Sigmoid colon (tissue), 7 donors: Measurements from ENCODE around the gene SLITRK3. TPM values are rescaled to one million over a fixed set of nuclear protein-coding genes. Genes with fewer than 3 reads are reported as not detected.

Experiments used
- DNase-seq: peaks from one replicate; pipeline ENCODE4 v3.0.0-alpha.2; 2019
- H3K27ac ChIP-seq, 4 donors: fragments of 200-600 bp; sonication (generic); one replicate each; pipeline ENCODE4 v1.5.1; 2016 to 2019; ENCODE audit warnings: mild to moderate bottlenecking in 1 of 4
- H3K27me3 ChIP-seq, 3 donors: fragments of 200-600 bp; sonication (generic); one replicate each; pipeline ENCODE4 v1.5.1; 2019; ENCODE audit warnings: mild to moderate bottlenecking in 1 of 3
- H3K36me3 ChIP-seq, 4 donors: fragments of 200-600 bp; sonication (generic); one replicate each; pipeline ENCODE4 v1.5.1; 2016 to 2019
- H3K4me1 ChIP-seq, 4 donors: fragments of 200-600 bp; sonication (generic); one replicate each; pipeline ENCODE4 v1.5.1; 2017 to 2019
- H3K4me3 ChIP-seq, 4 donors: fragments of 200-600 bp; sonication (generic); one replicate each; pipeline ENCODE4 v1.5.1; 2017 to 2019; ENCODE audit warnings: mild to moderate bottlenecking in 2 of 4, moderate library complexity in 1 of 4
- H3K9me3 ChIP-seq, 4 donors: fragments of 200-600 bp in 3 of 4; sonication (generic) in 3 of 4; one replicate each; pipeline versions ENCODE4 v1.5.1 to v1.6.1; 2013 to 2019
- CTCF ChIP-seq, 4 experiments: fragments of 450-650 bp in 3 of 4; fragments of 200-600 bp in 1 of 4; IDR thresholded peaks; one replicate each; pipeline ENCODE4 v1.5.1; 2016 to 2019; ENCODE audit warnings: antibody characterized with exemption in 4 of 4, mild to moderate bottlenecking in 3 of 4, moderate library complexity in 2 of 4
- EP300 ChIP-seq, 4 donors: sonication (generic); formaldehyde crosslinking; IDR thresholded peaks; one replicate each; pipeline ENCODE4 v1.6.1; 2017; ENCODE audit warnings: antibody characterized with exemption in 4 of 4
- POLR2A ChIP-seq, 2 donors: fragments of 450-650 bp; IDR thresholded peaks; one replicate each; pipeline ENCODE4 v1.6.1; 2016; ENCODE audit warnings: antibody characterized with exemption in 2 of 2, mild to moderate bottlenecking in 2 of 2, moderate library complexity in 2 of 2
- POLR2AphosphoS5 ChIP-seq, 4 donors: sonication (generic); formaldehyde crosslinking; IDR thresholded peaks; one replicate each; pipeline ENCODE4 v1.6.1; 2017; ENCODE audit warnings: antibody characterized with exemption in 4 of 4
- WGBS, 2 donors: extraction: QIAGEN DNeasy Blood & Tissue Kit; methylation state at CpG; one replicate each; pipeline ENCODE4 v1.1.7; 2013; 5-methylcytosine and 5-hydroxymethylcytosine counted together
- intact Hi-C: fragments of 100-400 bp; cut with DNase I; formaldehyde crosslinking; loops from one replicate; pipeline ENCODE4 v1.15.1; 2023
- polyA plus RNA-seq, 3 donors: library from polyadenylated mRNA; stranded (reverse); fragments of 200-250 nt; gene quantifications; one replicate each; pipeline ENCODE4 v1.2.3, GENCODE V29; 2013
- total RNA-seq, 4 donors: library from RNA; depleted of rRNA; stranded (reverse); fragments of >200 nt; gene quantifications; one replicate each; pipeline ENCODE4 v1.1.0, GENCODE V29; 2016
- donor health status: healthy with polysubstance abuse.
- donor health status: Bipolar disorder and iron deficiency.
- donor health status: healthy.

Gene SLITRK3
- total and polyA plus RNA-seq, 7 donors = 0.66 to 12.5 (median 5.6) TPM; not detected in 2

DNA sequence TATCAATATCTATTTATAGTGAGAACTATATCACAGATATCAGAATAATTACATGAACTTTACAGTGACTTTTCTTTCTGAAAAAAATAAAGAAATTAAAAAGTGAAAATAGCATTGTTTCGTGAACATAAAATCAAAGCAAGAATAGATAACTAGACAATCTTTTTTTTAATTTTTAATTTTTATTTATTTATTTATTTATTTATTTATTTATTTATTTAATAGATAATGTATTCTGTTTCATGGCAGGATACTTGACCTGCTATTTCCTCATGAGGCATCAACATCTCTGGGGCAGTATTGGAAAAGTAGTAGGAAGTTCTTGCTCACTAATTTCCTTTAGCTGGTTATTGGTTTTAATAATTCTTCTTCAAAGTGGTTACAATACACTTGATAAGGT lies 33.3 kb downstream of the SLITRK3 start:
- no peaks in the 10 kb centered on the region for H3K4me1 ChIP-seq
- no peak for TF ChIP-seq CTCF (IDR thresholded peaks at IDR 0.05)
- no peak for TF ChIP-seq EP300 (IDR thresholded peaks at IDR 0.05)
- TF ChIP-seq POLR2A (IDR thresholded peaks at IDR 0.05) = no peak
- TF ChIP-seq POLR2AphosphoS5 (IDR thresholded peaks at IDR 0.05) = no peak
- H3K4me3 ChIP-seq = no peak overlapping the region
- intact Hi-C loops = no loop called here
- H3K27ac ChIP-seq = no peak overlapping the region
- no peaks in the 10 kb centered on the region for H3K27me3 ChIP-seq
- H3K9me3 ChIP-seq = no peaks in the 10 kb centered on the region
- DNase-seq = no peak
- 90 to 94% methylated on average over 1 of the region's 1 CpG for WGBS, 2 donors
- H3K36me3 ChIP-seq = no peaks in the 10 kb centered on the region

GRCh38 chr3:165159760-165160421 lies 36.3 kb downstream of the SLITRK3 start:
- TF ChIP-seq POLR2AphosphoS5 (IDR thresholded peaks at IDR 0.05) = no peak
- no peak for TF ChIP-seq EP300 (IDR thresholded peaks at IDR 0.05)
- no peak for TF ChIP-seq POLR2A (IDR thresholded peaks at IDR 0.05)
- no peak for TF ChIP-seq CTCF (IDR thresholded peaks at IDR 0.05)
- no peaks in the 10 kb centered on the region for H3K27me3 ChIP-seq
- H3K9me3 ChIP-seq = no peaks in the 10 kb centered on the region
- H3K27ac ChIP-seq = no peak overlapping the region
- peaks cover 0 to 18% (median 4%) of the 10 kb centered on the region in 4 donors for H3K4me1 ChIP-seq
- intact Hi-C loops = no loop called here
- no peaks in the 10 kb centered on the region for H3K36me3 ChIP-seq
- 3 to 29% methylated on average over 1 of the region's 1 CpG for WGBS, 2 donors
- DNase-seq = no peak
- no peak overlapping the region for H3K4me3 ChIP-seq

GRCh38 chr3:165158011-165158410 lies 38.2 kb downstream of the SLITRK3 start:
- intact Hi-C loops = no loop called here
- no peaks in the 10 kb centered on the region for H3K36me3 ChIP-seq
- H3K9me3 ChIP-seq = no peaks in the 10 kb centered on the region
- 11 to 50% methylated on average over 2 of the region's 2 CpGs for WGBS, 2 donors
- no peak overlapping the region for H3K27ac ChIP-seq
- TF ChIP-seq POLR2AphosphoS5 (IDR thresholded peaks at IDR 0.05) (no peak), EP300 (IDR thresholded peaks at IDR 0.05) (no peak), POLR2A (IDR thresholded peaks at IDR 0.05) (no peak), CTCF (IDR thresholded peaks at IDR 0.05) (no peak)
- no peak for DNase-seq
- H3K27me3 ChIP-seq = no peaks in the 10 kb centered on the region
- no peak overlapping the region for H3K4me3 ChIP-seq
- H3K4me1 ChIP-seq = peaks cover 0 to 18% (median 4%) of the 10 kb centered on the region in 4 donors

GRCh38 chr3:165156757-165157420 lies 39.3 kb downstream of the SLITRK3 start:
- intact Hi-C loops = no loop called here
- Histone ChIP-seq H3K36me3 (no peaks in the 10 kb centered on the region), H3K27me3 (no peaks in the 10 kb centered on the region), H3K4me3 (no peak overlapping the region), H3K9me3 (no peaks in the 10 kb centered on the region), H3K4me1 (peaks cover 0 to 18% (median 4%) of the 10 kb centered on the region in 4 donors), H3K27ac (no peak overlapping the region)
- TF ChIP-seq POLR2AphosphoS5 (IDR thresholded peaks at IDR 0.05) (no peak), EP300 (IDR thresholded peaks at IDR 0.05) (no peak), POLR2A (IDR thresholded peaks at IDR 0.05) (no peak), CTCF (IDR thresholded peaks at IDR 0.05) (no peak)
- 21 to 71% methylated on average over 3 of the region's 3 CpGs for WGBS, 2 donors
- no peak for DNase-seq
